NB4 (cell line): ENCODE data around the gene TIPARP.

ENCODE experiments used
- CTCF ChIP-seq: IDR thresholded peaks from one replicate; pipeline ENCODE4 v1.5.1; 2012; ENCODE audit warnings: low read depth, low read length
- MAX ChIP-seq: IDR thresholded peaks from 2 replicates; pipeline ENCODE4 v1.6.1; 2011; ENCODE audit warnings: low read depth, low read length
- POLR2A ChIP-seq: IDR thresholded peaks from 2 replicates; pipeline ENCODE4 v1.6.1; 2011; ENCODE audit warnings: mild to moderate bottlenecking; ENCODE audit not compliant: insufficient read length; ENCODE audit errors: extremely low read depth

DNA sequence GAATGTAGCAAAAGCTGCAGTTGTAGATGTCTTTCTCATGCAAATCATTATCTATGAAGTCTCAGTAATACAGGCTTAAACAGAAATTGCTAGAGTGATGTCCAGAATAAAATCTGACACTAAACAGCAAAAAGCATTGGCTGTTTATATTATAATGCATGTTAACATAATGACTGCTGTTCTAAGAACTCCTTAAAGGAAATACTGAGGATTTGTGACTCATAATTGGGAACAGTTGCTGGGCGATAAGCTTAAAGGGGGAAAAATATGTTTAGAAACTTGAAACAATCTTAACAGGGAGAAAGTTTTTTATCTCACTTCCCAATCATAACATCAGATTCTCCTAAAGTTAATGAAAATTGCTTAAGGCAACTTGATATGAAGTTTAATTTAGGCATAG lies 17.5 kb downstream of the TIPARP start:
- no peak for TF ChIP-seq POLR2A
- no peak for TF ChIP-seq CTCF
- TF ChIP-seq MAX: no peak
